Activated CD8-positive, alpha-beta memory T cell treated with anti-CD3 and anti-CD28 coated beads, Interleukin-2, amount 50 U/mL, for 4 hours (primary cell): Measurements from ENCODE around the gene KIAA0040.

Experiments
- DNase-seq: peaks from one replicate; pipeline ENCODE4 v3.0.0-alpha.2; 2020

KIAA0040 gene

DNA sequence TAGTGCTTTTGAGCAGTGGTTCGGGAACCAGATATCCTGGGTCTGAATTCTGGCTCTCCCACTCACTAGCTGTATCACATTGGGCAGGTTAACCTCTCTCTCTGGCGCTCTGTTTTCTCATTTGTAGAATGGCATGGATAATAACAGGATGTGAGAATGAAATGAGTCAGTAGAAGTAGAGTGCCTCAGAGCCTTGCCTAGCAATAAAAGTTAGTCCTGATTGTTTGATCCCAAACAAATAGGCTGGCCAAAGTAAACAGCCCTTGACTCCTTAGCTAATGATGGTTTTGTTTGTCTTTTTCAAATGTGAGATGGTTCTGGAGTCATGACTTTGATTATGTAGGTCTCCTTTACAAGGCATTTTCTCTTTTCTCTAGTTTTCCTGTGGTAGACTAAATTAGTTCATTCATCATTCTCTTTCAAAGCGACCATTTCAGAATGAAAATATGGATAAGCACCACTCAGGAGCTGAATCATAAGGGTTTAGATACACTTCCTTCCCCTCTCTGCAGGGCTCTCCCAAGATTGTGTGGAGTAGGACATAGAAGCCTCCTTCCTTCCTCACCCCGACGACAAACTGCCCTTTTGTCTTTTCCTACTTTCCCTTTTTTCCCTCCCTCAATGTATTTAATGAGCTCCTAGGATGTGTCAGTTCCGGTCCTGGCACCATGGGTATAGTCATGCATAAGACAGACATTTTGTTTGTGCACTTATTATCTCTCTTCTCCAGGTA is 23.1 kb downstream of the KIAA0040 start:
- DNase-seq, result no peak

DNA sequence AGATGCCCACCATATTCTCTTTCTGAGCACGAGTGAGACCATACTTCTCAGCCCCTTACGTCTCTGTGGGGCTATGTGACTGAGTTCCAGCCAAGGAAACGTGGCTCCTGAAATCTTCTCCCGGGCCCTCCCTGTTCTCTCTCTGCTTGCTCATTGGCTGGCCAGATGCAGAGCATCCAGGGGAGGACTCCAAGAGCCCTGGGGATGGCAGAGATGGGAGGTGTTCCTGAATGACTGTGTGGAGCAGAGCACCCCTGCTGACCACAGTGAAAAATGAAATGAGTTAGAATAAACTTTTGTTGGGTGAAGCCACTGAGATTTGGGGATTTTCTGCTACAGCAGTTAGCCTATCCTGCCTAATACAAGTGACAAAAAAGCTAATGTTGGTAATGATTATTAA is 23.8 kb downstream of the KIAA0040 start:
- no peak for DNase-seq

DNA sequence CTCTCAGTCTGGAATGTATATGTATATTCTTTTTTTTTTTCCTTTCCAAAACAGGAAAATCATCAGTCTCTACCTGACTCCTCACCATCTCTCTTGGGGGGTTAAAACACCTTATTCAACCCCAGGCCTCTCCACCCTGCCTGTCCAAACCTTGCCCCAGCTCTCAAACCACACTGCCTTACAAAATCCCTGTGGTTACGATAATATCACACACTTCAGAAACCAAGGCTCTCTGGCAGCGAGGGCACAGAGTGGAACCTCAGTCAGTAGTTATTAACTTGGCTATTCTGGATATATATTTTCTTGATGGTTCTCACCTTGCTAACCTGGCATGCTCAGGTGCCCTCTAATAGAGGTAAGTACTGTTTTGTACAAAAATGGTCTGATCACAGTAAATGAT is 24.7 kb downstream of the KIAA0040 start:
- DNase-seq, result no peak

DNA sequence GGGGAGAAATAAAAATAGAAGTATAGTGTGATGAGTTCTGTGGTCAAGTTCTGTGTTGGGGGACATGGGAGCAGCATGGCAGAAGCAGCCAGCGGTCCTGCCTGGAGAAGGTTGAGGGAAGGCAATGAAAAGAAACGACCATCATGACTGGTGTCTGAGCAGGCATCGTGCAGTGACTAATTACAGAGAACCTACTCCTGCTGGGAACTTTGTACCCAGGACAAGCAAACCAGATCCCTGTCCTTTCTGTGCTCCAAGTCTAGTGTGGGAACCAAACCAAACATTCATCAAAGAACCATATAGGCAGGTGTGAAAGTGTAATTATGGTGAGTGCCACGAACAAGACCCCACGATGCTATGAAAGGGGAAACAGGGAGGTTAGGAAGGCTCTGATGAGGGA is 25.8 kb downstream of the KIAA0040 start:
- DNase-seq, result no peak

DNA sequence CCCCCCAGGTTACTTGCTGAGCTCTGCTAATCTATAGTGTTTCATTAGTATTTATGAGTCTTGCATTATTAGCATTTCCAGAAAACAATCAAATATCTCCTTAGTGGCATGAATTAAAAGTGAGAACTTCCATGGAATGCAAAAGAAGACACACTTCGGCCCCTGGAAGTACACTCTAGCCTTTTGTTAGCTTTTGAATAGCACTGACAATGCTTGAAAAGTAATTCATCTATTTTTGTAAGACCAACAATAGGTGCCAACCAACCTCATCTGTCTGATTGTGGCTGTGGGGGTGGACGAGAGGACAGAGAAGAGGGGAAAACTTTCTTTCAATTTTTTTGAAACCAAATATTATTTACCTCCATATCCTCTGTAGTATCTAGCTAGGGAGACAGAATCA is 27.8 kb downstream of the KIAA0040 start:
- DNase-seq, result no peak

DNA sequence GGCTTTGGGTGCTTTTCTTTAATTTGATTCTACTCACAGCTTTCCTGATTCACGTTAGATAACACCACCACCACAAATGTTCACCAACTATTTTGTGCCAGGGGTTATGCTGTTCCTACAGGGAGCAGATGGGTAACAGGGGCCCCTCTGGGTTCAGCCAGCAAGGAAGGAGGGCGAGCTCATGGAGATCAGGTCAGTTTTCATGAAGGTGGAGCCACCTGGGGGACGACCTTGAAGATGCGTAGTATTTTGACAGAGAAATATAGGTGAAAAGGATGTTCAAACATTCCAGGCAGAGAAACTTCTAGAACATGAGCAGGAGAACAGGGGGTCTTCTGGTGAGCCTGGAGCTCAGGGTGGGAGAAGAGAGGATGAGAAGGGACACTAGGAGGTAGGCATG is 28.9 kb downstream of the KIAA0040 start:
- DNase-seq, result no peak

DNA sequence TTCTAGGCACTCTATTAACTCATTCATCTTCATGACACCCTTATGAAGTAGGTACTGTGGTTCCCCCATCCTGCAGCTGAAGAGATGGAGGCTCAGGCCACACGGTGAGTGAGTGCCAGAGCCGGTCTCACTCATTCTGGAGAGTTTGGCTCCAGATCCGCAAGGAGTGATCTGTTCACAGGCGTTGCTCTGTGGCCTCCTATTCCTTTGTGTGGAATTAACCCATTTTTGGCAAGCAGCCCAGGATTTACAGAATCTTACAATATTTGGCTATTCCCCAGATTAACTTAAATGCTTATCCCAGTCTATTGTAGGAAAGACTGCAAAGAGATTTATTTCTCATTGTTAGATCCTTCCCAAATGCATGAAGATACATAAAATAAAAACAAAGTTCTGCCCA is 29.6 kb downstream of the KIAA0040 start:
- DNase-seq, result no peak

DNA sequence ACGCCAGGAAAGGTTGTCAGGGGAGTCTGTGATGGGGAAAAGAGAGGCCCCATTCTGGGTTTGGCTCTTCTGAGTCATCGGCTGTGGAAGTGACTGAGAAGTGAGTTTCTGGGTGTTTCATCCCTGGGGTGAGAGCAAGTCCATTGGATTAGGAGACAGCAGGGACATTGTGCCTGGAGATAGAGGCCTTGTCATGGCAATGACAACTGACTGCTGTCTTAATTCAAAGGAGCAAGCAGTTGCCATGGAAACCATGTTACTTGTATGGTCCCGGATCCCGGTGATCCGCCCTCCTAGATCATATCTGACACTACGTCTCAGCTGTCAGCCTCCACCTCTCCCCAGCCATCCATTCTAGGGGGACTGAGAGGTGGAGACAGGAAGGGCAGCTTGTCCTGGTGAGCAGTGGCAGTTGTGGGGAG is 34.4 kb downstream of the KIAA0040 start:
- no peak for DNase-seq

DNA sequence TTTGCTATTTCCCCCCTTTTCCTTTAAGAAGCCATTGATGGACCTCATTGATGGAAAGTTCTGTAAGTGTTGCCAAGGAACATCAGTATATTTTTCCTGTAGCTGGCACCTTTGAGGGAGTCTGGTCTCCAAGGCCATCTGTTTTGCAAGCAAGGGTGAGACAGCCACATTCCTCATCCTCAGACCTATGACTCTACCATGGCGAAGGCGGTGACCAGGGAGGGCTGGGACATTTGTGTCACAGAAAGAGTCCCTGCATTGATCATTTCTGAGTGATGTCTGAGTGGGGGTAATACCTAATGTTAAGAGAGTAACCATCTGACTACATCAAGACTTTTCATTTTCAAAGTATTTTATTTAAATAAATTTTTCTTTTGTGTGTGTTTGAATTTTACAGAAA is 35.4 kb downstream of the KIAA0040 start:
- no peak for DNase-seq

DNA sequence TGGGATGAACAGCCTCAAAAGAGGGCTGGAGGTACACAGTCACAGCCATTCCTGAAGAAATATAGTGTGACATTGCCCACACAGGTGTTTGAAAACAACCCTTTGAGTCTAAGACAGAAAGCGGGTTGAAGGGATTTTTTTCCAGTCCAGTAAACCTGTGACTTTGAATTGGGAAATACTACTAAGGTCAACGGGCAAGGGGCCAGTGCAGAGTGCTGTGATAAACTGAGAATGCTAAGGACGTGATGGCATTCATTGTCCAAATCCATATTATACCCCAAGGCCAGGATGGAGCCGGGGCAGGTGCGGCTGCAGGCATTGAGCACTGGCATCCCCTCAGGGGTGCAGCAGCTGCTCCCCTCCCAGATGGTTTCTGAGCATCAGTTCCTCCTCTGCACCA is 36.6 kb downstream of the KIAA0040 start:
- no peak for DNase-seq

DNA sequence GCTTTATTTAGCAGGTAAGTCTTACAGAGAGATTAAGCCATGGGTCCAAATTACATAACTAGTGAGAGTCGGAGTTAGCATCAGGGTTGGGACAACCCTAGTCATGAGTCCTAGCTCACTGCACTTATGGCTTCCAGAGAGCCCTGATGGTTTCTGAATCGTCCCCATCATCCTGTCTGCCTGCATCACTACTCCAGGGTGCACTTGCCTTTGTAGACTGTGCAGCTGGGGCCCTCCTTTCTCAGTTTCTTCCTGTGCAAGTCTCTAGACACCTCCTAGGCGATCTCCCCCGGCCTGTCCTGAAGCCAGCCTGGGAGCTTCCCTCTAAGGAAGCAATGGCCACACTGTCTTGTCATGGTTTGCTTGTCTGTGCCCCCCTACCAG is 37.1 kb downstream of the KIAA0040 start:
- DNase-seq, result no peak

DNA sequence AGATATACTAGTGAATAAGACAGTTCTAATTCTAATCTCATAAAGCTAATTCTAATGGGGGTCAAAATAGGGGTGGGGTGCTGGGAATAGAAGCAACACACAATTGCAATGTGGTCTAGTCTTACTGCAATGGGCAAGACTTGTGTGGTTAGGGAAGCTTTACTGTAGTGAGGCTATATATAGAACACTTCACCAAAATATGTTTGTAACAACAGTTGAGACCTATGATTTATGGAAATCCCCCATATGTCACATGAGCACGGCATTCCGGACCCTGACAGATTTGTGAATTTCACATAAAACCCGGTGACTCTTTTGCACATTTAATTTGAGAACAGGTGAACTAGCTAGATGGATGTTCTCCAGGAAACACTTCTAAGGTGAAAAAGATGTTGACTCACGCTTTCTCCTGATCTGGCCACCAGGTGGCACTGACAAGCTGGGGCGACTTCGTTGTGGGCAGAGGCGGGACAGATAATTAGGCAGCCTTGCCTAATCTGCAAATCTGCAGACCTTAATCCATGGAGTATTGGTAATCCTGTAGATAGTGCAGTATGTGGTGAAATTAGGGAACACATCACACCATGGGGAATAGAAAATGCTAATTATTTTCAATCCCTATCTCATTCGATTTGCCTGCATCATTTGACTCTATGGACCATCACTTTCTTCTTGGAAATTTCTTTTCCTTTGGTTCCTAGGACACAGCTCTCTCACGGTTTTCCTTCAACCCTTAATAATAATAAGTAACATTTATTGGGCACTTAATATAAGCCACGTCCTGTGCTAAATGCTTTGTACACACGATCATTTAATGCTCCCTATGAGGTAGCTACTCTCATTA is 37.7 kb downstream of the KIAA0040 start:
- DNase-seq, result peak; percentile 82

DNA sequence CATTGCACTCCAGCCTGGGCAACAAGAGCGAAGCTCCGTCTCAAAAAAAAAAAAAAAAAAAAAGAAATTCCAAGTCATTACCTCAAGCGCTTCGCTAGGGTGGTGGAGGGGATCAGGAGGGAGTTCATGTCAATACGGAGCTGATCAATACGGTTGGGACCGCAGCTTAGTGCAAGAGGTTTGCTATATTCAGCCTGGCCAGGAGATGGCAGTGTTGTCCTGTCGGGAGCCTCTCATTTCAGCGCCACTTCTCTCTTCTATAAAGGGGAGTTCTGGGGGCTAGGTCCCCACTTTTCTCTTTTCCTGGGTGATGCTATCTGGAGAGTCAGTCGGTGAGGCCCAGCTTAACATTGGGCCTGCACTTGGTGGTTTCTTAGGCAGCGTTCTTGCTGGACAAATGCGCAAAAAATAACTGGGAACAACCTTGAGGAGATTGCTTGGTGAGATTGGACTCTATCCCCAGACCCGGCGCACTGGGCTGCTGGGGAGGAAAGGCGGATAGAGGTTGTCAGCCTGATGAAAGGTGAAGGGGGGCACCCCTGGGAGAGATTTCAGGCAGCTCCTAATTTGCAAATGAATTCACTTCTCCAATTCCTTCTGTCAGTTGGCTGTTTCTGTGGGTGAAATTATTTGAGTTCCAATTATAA is 40.4 kb downstream of the KIAA0040 start:
- peak; percentile 77 for DNase-seq

DNA sequence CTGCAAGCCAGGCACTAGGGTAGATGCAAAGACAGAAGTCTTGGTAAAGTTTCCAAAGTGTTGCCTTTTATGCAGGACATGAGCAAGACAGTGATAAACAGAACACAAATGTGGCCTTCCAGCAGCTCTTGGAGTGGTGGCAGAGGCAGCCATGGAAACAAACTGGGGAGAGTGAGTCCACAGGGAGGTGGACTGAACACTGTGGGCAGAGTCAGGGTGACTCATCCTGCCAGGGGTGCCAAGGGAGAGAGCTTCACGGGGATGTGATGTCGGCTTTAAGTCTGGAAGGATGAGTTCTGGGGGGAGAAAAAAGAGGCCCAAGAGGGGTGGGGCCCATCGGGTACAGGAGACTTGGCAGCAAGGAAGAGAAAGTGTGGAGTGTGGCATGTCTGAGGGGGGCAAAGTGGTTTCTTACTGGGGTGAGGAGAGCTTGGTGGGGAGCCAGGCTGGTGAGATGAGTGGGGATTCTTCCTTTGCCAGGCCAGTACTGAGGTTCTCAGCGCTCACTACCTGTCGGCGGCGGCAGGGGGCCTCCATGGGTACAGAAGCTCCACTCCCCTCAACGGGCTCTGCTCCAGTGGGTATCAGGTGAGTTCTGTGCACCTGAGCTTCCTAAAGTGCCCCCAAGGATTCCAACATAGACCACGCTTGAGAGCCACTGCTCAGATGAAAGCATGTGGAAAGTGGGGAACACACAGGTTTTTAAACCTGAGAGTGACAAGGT is 41.8 kb downstream of the KIAA0040 start:
- no peak for DNase-seq

DNA sequence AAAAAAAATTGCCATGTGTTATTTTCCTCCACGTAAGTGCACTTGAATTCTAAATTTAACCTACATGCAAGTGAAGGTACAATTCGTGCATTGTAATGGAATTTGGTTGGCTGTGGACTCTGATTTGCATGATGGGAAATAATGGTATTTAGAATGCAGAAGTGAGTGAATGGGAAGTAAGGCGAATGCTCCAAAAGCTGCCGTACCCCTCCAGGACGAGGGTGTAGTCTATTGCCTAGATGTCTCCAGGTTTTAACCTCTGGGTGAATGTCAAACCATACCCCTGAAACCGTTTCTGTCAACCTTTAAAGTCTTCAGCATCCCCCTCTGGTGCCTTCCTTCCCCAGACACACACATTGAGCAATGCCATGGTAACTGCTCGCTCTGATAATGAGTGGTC is 44.5 kb downstream of the KIAA0040 start:
- DNase-seq, result no peak

DNA sequence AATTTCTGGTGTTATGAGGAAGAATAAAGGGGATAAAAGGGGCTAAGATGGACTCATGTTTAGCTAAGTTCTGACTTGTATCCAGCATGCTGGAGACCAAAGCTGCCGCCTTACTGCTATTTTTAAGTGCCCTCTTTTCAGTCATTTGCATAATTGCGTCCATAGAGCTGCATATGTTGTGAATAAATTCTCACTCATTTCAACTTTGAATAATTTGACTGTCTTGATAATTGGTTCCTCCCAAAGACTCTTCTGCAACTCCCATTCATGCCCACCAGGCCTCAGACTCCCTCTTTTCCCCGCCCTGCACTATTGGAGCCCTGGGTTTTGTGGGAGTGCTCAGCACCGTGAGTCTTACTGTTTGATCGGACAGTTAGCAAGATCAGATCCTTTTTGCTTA is 45.0 kb downstream of the KIAA0040 start:
- DNase-seq, result no peak

DNA sequence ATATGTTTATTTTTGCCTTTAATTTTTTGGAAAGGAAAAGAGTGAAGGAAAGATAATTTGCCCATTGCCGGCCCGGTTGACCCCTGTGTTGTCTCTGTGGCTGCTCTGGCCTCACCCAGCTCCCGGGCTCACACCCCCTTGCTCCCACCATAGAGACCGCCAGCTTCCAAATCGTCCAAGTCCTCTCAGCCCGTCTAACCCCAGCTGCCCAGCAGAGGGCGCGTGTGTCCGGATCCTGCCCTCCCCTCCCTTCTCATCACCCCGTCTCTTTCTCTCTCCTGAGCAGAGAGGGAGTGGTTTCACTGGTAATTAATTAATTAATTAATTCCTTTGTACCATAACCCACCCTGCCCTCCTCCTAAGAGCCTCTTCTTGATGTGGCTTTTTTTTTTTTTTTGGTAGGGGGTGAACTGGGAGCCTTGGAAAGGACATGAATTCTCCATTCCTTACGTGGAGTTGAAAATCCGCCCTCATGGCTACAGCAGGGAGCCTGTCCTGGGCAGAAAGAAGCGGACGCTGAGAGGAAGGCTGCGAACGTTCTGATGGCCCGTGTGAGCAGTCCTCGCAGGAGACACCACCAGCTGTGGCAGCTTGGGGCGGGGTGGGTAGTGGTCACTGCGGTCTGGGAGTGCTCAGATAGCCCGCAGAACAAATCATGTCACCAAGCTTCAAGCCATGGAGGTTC is 45.9 kb downstream of the KIAA0040 start:
- peak; percentile 68 for DNase-seq

DNA sequence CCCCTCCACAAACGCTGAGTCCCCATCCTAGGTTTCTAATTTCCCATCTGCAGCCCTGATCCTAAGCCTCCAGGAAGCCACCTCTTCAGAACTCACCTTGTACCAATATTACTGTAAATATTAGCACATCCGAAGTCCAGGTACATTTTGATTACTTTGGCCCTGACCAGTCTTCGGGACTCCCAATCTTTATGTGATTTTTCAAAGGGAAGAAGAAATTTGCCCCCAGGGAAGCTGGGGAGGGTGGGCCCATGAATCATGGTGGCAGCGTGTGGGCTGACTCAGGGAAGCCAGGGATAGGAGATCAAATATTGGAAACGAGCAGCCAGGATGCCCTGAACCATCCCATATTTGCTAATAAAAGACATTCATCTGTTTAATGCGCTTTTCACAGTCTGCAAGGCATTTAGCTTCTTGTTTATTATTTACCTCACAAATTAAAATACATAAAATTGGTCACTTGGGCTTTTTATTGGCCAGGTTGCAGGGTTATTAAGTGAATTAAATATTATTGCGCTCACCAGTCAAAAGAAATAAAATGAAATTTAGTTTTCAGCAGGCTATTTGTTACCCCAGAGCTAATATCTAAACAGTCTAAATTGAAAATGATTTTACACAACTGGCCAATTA is 46.6 kb downstream of the KIAA0040 start:
- DNase-seq, result no peak

DNA sequence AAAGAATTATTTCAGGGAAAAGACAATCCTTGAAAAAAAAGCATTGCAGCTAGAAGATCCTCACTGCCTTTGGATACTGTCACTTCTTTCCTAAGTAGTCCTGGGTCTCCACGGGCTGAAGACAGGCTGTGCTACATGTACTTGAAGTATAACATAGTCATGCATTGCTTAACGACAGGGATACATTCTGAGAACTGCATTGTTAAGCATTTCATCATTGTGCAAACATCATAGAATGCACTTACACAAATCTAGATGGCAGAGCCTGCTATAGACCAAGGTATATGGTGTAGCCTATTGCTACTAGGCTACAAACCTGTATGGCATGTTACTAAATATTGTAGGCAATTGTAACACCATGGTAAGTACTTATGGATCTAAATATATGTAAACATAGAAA is 54.0 kb downstream of the KIAA0040 start:
- no peak for DNase-seq

DNA sequence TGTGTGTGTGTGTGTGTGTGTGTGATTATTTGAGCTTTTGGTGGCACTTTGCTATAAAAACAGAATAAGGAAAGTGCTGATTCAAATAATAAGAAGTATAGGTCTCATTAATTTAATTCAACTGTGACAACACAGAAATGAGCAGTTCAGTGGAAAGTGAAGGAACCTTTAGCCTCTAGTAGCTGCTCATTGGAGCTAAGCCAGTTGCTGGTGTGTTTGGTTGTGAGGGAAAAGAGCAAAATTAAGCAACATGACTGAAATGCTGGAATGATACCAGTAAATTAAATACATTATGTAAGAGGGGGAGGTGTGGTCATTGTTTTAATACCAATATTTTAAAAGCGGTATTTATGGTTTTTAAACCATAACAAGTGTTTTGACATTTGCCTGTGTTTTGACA is 55.2 kb downstream of the KIAA0040 start:
- no peak for DNase-seq

DNA sequence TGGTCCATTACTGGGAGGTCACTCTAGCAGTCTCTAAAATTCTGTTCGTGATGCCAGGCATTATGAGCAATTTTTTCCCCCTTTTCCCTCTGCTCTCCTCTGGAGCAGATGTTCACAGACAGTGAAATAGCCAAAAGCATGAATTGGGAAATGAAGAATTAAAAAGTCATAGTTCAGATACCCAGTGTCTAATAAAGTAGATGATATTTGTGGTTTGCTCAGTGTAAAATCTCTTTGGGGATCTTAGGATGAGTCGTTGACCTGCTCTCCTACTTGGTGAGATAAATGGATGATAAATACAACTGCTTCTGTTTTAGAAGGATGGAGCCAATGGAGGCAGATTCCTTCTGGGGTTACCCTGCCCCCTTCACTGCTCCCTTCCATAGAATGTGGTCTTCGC is 56.3 kb downstream of the KIAA0040 start:
- DNase-seq, result no peak

DNA sequence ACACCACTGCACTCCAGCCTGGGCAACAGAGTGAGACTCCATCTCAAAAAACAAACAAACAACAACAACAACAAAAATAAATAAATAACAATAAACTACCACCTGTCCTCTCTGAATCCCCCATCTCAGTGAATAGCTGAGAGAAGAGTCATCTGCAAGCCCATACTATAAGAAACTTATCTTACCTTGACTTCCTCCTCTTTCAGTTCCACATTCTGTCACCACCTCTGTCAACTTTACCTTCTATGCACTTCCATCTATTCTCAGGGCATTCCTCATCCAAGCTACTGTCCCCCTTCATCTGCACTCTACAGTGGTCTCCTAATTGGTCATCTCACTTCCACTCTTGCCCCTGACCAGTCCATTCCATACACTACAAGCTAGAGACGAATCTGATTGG is 58.1 kb downstream of the KIAA0040 start:
- no peak for DNase-seq
